Fibroblast of the aortic adventitia (primary cell): ENCODE results near the gene L3MBTL4. TPM values are rescaled to one million over a fixed set of nuclear protein-coding genes. Genes with fewer than 3 reads are reported as not detected.

Experiments
- DNase-seq: peaks from one replicate; pipeline ENCODE4 v3.0.0-alpha.2; 2010; ENCODE audit warnings: low read depth
- H3K4me3 ChIP-seq: 2 replicates; pipeline ENCODE4 v1.5.1; 2011; ENCODE audit warnings: low read depth, mild to moderate bottlenecking, control low read depth, low read length, moderate library complexity
- CTCF ChIP-seq: IDR thresholded peaks from 2 replicates; pipeline ENCODE4 v1.5.1; 2011; ENCODE audit warnings: mild to moderate bottlenecking, low read length, control low read depth, inconsistent platforms; ENCODE audit not compliant: insufficient read depth
- total RNA-seq: library from RNA; depleted of rRNA; stranded (reverse); fragments of >200 nt; gene quantifications from 2 replicates; pipeline ENCODE4 v1.2.3, GENCODE V29; 2012; ENCODE audit warnings: low replicate concordance

L3MBTL4 gene
- total RNA-seq, 1 donor: not detected

GRCh38 chr18:6017171-6017570 is 397.5 kb downstream of the L3MBTL4 start:
- TF ChIP-seq CTCF: no peak
- DNase-seq: peak; percentile 46
- no peak overlapping the region for H3K4me3 ChIP-seq

GRCh38 chr18:6015364-6015763 is 399.3 kb downstream of the L3MBTL4 start:
- peak; percentile 23 for DNase-seq
- H3K4me3 ChIP-seq: no peak overlapping the region
- TF ChIP-seq CTCF: no peak

GRCh38 chr18:6013171-6013810 is 401.4 kb downstream of the L3MBTL4 start:
- no peak overlapping the region for H3K4me3 ChIP-seq
- TF ChIP-seq CTCF: no peak
- peak; percentile 70 for DNase-seq

DNA sequence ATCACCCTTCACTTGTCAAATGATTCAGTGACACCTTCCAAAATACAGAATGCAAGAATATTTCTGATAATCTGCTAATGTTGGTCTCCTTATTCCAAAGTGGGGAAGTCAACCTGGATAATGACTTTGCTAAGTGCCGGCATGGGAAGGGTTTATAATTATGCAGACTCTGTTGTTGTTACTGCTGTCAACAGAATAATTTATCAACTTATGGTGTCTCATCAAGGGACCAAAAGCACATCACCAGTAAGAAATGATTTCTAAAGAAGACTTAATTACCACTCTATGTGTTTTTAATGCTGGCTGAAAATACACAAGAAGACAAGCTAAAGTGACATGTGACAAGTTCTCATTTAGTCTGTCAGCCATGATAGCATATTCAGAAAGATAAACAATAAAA is 403.8 kb downstream of the L3MBTL4 start:
- TF ChIP-seq CTCF: no peak
- DNase-seq: no peak
- no peak overlapping the region for H3K4me3 ChIP-seq

- TF ChIP-seq CTCF: no peak
- peak; percentile 74 for DNase-seq
- H3K4me3 ChIP-seq: no peak overlapping the region
These were observed 404.4 kb downstream of the L3MBTL4 start for GRCh38 chr18:6010284-6010683.

DNA sequence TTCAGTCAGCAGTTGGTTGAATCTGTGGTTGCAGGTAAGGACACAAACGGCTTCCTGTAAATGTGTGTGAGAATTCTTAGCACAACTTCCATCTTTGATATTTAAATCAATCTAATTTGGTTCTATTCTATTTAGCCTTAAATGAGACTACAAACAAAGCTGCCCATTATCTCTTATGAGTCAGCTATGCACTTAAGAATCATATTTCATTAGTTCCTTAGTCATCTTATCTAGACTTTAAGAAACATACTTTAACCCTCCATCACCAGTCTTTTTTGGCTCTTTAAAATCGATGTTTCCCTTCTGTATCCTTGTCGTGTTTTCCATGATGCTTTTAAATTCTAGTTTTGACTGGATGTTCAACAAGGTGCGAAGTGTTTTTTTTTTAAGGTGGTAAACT is 405.0 kb downstream of the L3MBTL4 start:
- TF ChIP-seq CTCF: no peak
- DNase-seq: peak; percentile 72

DNA sequence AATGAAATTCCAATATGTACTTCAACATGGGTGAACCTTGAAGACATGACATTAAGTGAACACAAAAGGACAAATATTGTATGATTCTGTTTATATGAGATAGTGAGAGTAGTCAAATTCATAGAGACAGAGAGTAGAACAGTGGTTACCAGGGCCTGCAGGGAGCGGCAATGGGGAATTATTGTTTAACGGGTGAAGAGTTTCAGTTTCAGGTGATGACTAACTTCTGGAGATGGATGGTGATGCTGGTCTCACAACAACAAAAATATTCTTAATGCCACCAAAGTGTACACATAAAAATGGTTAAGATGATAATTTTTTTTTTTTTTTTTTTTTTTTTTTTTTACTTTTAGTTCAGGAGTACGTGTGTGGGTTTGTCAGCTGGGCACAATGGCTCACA is 410.0 kb downstream of the L3MBTL4 start:
- DNase-seq: no peak
- no peak for TF ChIP-seq CTCF

More for the DNA sequence above, 405.0 kb downstream of the L3MBTL4 start:
- no peak overlapping the region for H3K4me3 ChIP-seq

More for the DNA sequence above, 410.0 kb downstream of the L3MBTL4 start:
- H3K4me3 ChIP-seq: no peak overlapping the region
